Body of pancreas (tissue), 4 donors: ENCODE measurements around the gene L3HYPDH. TPM values are rescaled to one million over a fixed set of nuclear protein-coding genes. Genes with fewer than 3 reads are reported as not detected.
A peak's percentile ranks its signal among the peaks of the same experiment; 100 is the strongest.

ENCODE experiments used
- ATAC-seq: fragments of 150-250 bp; one replicate; pipeline ENCODE4 v1.9.1; 2016
- DNase-seq, 4 donors: peaks; one replicate each; pipeline ENCODE4 v3.0.0-alpha.2; 2019
- H3K27ac ChIP-seq, 4 donors: fragments of 200-600 bp; sonication (generic); 1 replicate in 3 of 4; 2 replicates in 1 of 4; pipeline versions ENCODE4 v1.5.1 to v1.6.1; 2016 to 2019; ENCODE audit warnings: mild to moderate bottlenecking in 1 of 4, mixed read lengths in 1 of 4, moderate library complexity in 1 of 4
- H3K27me3 ChIP-seq, 2 donors: fragments of 200-600 bp; sonication (generic); one replicate each; pipeline ENCODE4 v1.6.0; 2016; ENCODE audit warnings: mild to moderate bottlenecking in 1 of 2
- H3K36me3 ChIP-seq, 2 donors: fragments of 200-600 bp; sonication (generic); replicated peaks in 1 of 2; 2 replicates each; pipeline ENCODE4 v1.5.1; 2016; ENCODE audit warnings: low read depth in 2 of 2; ENCODE audit not compliant: insufficient read depth in 1 of 2
- H3K4me1 ChIP-seq: fragments of 200-600 bp; sonication (generic); one replicate; pipeline ENCODE4 v1.6.0; 2016
- H3K4me3 ChIP-seq, 2 donors: fragments of 200-600 bp; sonication (generic); 1 replicate in 1 of 2; 2 replicates in 1 of 2; pipeline ENCODE4 v1.5.1; 2016 to 2019
- H3K9me3 ChIP-seq, 3 donors: fragments of 200-600 bp; sonication (generic); 1 replicate in 2 of 3; 2 replicates in 1 of 3; pipeline ENCODE4 v1.5.1; 2016
- CTCF ChIP-seq, 7 experiments: fragments of 450-650 bp in 4 of 7; fragments of 200-600 bp in 3 of 7; sonication (generic) in 3 of 7; IDR thresholded peaks; one replicate each; pipeline ENCODE4 v1.5.1; 2016 to 2019; ENCODE audit warnings: antibody characterized with exemption in 7 of 7
- POLR2A ChIP-seq, 3 donors: fragments of 450-650 bp; IDR thresholded peaks; one replicate each; pipeline ENCODE4 v1.6.1; 2016; ENCODE audit warnings: antibody characterized with exemption in 3 of 3, mild to moderate bottlenecking in 2 of 3
- WGBS, 2 donors: methylation state at CpG; one replicate each; pipeline ENCODE4 v1.1.5; 2017; 5-methylcytosine and 5-hydroxymethylcytosine counted together
- intact Hi-C: fragments of 100-400 bp; cut with DNase I; formaldehyde crosslinking; loops from one replicate; pipeline ENCODE4 v1.15.1; 2023
- total RNA-seq, 2 donors: library from RNA; depleted of rRNA; stranded (reverse); fragments of >200 nt; gene quantifications; one replicate each; pipeline ENCODE4 v1.1.0, GENCODE V29; 2016

Gene L3HYPDH
- total RNA-seq, 2 donors from 2014 or later: 42.0 to 60.0 TPM

GRCh38 chr14:59428581-59429012, 55.6 kb downstream of the L3HYPDH start:
- Histone ChIP-seq H3K36me3 (no peaks in the 10 kb centered on the region), H3K4me1 (no peaks in the 10 kb centered on the region), H3K27me3 (no peaks in the 10 kb centered on the region), H3K9me3 (no peaks in the 10 kb centered on the region), H3K27ac (no peak overlapping the region), H3K4me3 (no peak overlapping the region)
- DNase-seq (no peak), ATAC-seq (no peak)
- TF ChIP-seq POLR2A (IDR thresholded peaks at IDR 0.05) (no peak), CTCF (IDR thresholded peaks at IDR 0.05) (no peak)
- 70 to 78% methylated on average over 1 of the region's 1 CpG for WGBS, 2 donors
- intact Hi-C loops: no loop called here

- DNase-seq: peak in 1 of 4 donors; percentile 42
- H3K27ac ChIP-seq: no peak overlapping the region
- H3K27me3 ChIP-seq: no peaks in the 10 kb centered on the region
- no peaks in the 10 kb centered on the region for H3K9me3 ChIP-seq
- WGBS, 2 donors: 80 to 87% methylated on average over 13 of the region's 13 CpGs
- TF ChIP-seq CTCF (IDR thresholded peaks at IDR 0.05): no peak
- no peak for TF ChIP-seq POLR2A (IDR thresholded peaks at IDR 0.05)
- no peaks in the 10 kb centered on the region for H3K36me3 ChIP-seq
- intact Hi-C loops: no loop called here
- peak; percentile 45 for ATAC-seq
- no peak overlapping the region for H3K4me3 ChIP-seq
- no peaks in the 10 kb centered on the region for H3K4me1 ChIP-seq
Measured at GRCh38 chr14:59427653-59428580, 56.3 kb downstream of the L3HYPDH start.

- H3K4me3 ChIP-seq: no peak overlapping the region
- WGBS, 2 donors: 47 to 49% methylated on average over 3 of the region's 3 CpGs
- H3K36me3 ChIP-seq: no peaks in the 10 kb centered on the region
- no peak for ATAC-seq
- no peak overlapping the region for H3K27ac ChIP-seq
- DNase-seq: peak in 1 of 4 donors; percentile 29
- H3K9me3 ChIP-seq: no peaks in the 10 kb centered on the region
- intact Hi-C loops: no loop called here
- H3K27me3 ChIP-seq: no peaks in the 10 kb centered on the region
- no peaks in the 10 kb centered on the region for H3K4me1 ChIP-seq
- TF ChIP-seq CTCF (IDR thresholded peaks at IDR 0.05) (no peak), POLR2A (IDR thresholded peaks at IDR 0.05) (no peak)
Measured at GRCh38 chr14:59425322-59425935, 58.8 kb downstream of the L3HYPDH start.

GRCh38 chr14:59424341-59425071, 59.7 kb downstream of the L3HYPDH start:
- intact Hi-C loops: no loop called here
- Histone ChIP-seq H3K4me3 (no peak overlapping the region), H3K4me1 (no peaks in the 10 kb centered on the region), H3K27me3 (no peaks in the 10 kb centered on the region), H3K9me3 (no peaks in the 10 kb centered on the region), H3K36me3 (no peaks in the 10 kb centered on the region), H3K27ac (no peak overlapping the region)
- ATAC-seq (peak; percentile 56), DNase-seq (peak in 2 of 4 donors; percentile 16 to 49)
- WGBS, 2 donors: 41 to 61% methylated on average over 4 of the region's 4 CpGs
- TF ChIP-seq CTCF (IDR thresholded peaks at IDR 0.05) (no peak), POLR2A (IDR thresholded peaks at IDR 0.05) (no peak)

Other genes starting within 250 kb of the L3HYPDH start
- 1 to 10 TPM; 4.2 to 4.6 TPM for gene GPR135, start 19.0 kb downstream of the L3HYPDH start, total RNA-seq
- gene JKAMP, start 109 bp upstream of the L3HYPDH start, total RNA-seq: 10 to 100 TPM; 23.1 to 29.8 TPM
- not detected for gene CCDC175, start 92.4 kb upstream of the L3HYPDH start, total RNA-seq